Liver (tissue), 3 donors: ENCODE results near the gene SLC17A7.

ENCODE experiments used
- GABPA ChIP-seq, 2 donors: IDR thresholded peaks in 1 of 2; conservative IDR thresholded peaks in 1 of 2; 2 replicates each; pipeline ENCODE4 v1.6.1; 2016; ENCODE audit warnings: antibody characterized with exemption in 2 of 2, mild to moderate bottlenecking in 1 of 2, moderate library complexity in 1 of 2
- MAX ChIP-seq: IDR thresholded peaks from 2 replicates; pipeline ENCODE4 v1.6.1; 2016; ENCODE audit warnings: antibody characterized with exemption
- RAD21 ChIP-seq, 2 donors: IDR thresholded peaks; 2 replicates each; pipeline ENCODE4 v1.6.1; 2016; ENCODE audit warnings: antibody characterized with exemption in 2 of 2, mild to moderate bottlenecking in 2 of 2
- SP1 ChIP-seq: IDR thresholded peaks from 2 replicates; pipeline ENCODE4 v1.6.1; 2018; ENCODE audit warnings: antibody characterized with exemption, mild to moderate bottlenecking
- YY1 ChIP-seq: IDR thresholded peaks from 2 replicates; pipeline ENCODE4 v1.6.1; 2016; ENCODE audit warnings: antibody characterized with exemption, mild to moderate bottlenecking
- TF ChIP-seq, protein P1 (sequence below): fragments of 150-350 bp; IDR thresholded peaks from 2 replicates; pipeline ENCODE4 v1.5.1; 2017; ENCODE audit warnings: improper control_type of control experiment, low read depth, low read length; ENCODE audit not compliant: missing input control
- donor health status: healthy.
- donor health status: healthy.

DNA sequence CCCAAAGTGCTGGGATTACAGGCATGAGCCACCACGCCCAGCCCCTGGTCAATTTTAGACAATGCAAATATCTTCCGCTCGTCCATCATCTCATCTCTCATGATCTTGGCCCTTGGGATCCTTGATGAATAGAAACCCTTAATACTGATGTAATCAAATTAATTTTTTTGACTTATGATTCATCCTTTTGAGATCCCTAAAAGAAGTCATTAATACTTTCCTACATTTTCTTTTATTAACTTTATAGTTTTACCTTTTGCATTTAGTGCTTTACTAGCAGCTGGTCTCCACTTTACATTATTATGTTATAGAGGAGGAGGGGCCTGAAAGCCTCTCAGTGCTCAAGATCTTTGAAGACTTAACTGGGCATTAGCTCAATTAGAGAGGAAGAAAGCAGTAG is 60.9 kb downstream of the SLC17A7 start:
- TF ChIP-seq, protein P1, sequence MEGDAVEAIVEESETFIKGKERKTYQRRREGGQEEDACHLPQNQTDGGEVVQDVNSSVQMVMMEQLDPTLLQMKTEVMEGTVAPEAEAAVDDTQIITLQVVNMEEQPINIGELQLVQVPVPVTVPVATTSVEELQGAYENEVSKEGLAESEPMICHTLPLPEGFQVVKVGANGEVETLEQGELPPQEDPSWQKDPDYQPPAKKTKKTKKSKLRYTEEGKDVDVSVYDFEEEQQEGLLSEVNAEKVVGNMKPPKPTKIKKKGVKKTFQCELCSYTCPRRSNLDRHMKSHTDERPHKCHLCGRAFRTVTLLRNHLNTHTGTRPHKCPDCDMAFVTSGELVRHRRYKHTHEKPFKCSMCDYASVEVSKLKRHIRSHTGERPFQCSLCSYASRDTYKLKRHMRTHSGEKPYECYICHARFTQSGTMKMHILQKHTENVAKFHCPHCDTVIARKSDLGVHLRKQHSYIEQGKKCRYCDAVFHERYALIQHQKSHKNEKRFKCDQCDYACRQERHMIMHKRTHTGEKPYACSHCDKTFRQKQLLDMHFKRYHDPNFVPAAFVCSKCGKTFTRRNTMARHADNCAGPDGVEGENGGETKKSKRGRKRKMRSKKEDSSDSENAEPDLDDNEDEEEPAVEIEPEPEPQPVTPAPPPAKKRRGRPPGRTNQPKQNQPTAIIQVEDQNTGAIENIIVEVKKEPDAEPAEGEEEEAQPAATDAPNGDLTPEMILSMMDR, result no peak
- TF ChIP-seq RAD21 (IDR thresholded peaks at IDR 0.05) (no peak), SP1 (no peak), YY1 (no peak), GABPA (IDR thresholded peaks at IDR 0.05 in 1 of 2, conservative IDR thresholded peaks at IDR 0.05 in 1 of 2) (no peak), MAX (no peak)
